ENCODE measurements around the gene NTNG1.

NTNG1 gene

DNA sequence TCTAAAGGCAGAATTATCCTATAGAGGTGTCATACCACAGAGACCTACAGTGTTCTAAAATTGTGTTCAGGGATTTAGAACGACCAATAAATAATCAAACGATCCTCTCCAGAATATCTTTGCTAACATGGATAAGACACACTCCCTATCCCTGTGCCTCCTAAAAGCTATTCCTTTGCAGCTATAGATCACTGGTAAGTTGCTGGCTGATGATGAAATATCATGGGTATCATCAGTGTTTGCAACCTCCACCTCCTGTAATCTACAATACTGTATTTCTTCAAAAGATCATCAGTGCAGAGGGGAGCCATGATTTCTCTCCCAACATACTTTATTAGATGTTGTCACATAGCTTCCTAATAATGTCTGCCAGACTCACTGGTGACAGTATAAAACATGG, 201.9 kb downstream of the NTNG1 start:
- no peaks in the 10 kb centered on the region for H3K36me3 ChIP-seq (ENCODE audit: control insufficient read depth in 1 of 2, insufficient read depth in 2 of 2, low read length in 2 of 2)
- no peaks in the 10 kb centered on the region for H3K4me1 ChIP-seq (ENCODE audit: control insufficient read depth in 1 of 2, insufficient read depth in 2 of 2, low read length in 2 of 2)
- H3K27ac ChIP-seq (ENCODE audit: low read length), result no peak overlapping the region
- no peaks in the 10 kb centered on the region for H3K9me3 ChIP-seq (ENCODE audit: control insufficient read depth in 1 of 2, low read length in 2 of 2)
- no peaks in the 10 kb centered on the region for H3K27me3 ChIP-seq (ENCODE audit: low read depth, low read length)
- no peak overlapping the region for H3K4me3 ChIP-seq (ENCODE audit: low read depth in 1 of 2, low read length in 2 of 2)

DNA sequence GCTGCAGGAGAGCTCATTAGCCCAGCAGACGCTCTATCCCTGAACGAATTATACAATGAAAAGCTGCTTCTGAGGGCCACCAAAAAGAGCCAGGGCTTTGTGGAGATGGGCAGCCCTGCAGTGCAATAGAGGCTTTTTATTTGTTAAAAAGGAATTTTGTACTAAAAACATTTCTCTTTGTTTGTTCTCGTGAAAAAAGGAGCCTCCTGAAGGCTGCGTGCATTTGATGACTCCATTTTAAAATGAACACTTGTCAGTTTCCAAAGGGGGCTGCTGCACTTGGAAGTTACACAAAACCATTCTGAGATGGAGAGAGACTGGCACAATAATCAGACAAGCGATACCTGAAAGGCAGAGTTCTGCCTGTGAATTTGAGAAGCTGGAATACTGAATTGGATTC, 202.8 kb downstream of the NTNG1 start:
- Histone ChIP-seq H3K27me3 (ENCODE audit: low read depth, low read length) (no peaks in the 10 kb centered on the region), H3K27ac (ENCODE audit: low read length) (no peak overlapping the region), H3K4me1 (ENCODE audit: control insufficient read depth in 1 of 2, insufficient read depth in 2 of 2, low read length in 2 of 2) (no peaks in the 10 kb centered on the region), H3K4me3 (ENCODE audit: low read depth in 1 of 2, low read length in 2 of 2) (no peak overlapping the region), H3K9me3 (ENCODE audit: control insufficient read depth in 1 of 2, low read length in 2 of 2) (no peaks in the 10 kb centered on the region), H3K36me3 (ENCODE audit: control insufficient read depth in 1 of 2, insufficient read depth in 2 of 2, low read length in 2 of 2) (no peaks in the 10 kb centered on the region)

DNA sequence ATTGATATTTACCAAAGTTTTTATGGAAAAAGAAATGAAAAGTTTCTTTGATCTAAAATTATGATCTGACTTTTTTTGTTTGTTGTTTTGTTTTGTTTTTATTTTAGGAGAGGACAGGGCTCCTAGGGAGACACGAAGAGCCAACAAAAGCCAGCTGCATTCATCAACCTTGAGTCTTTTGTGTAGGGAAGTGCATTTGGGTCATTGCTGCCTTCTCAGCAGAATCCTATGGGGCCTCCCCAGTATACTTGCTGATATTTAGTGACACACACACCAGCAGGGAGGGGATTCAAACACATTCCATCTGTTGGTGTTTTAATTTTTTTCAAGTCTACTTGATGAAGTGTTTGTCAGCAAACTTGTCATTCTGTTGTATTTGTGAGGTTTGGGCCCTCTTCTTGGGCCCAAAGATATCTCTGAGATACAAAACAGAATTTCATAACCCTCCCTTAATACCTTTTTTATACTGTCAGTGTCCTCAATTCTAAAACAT, 203.5 kb downstream of the NTNG1 start:
- Histone ChIP-seq H3K27me3 (ENCODE audit: low read depth, low read length) (no peaks in the 10 kb centered on the region), H3K9me3 (ENCODE audit: control insufficient read depth in 1 of 2, low read length in 2 of 2) (no peaks in the 10 kb centered on the region), H3K4me3 (ENCODE audit: low read depth in 1 of 2, low read length in 2 of 2) (no peak overlapping the region), H3K27ac (ENCODE audit: low read length) (no peak overlapping the region), H3K36me3 (ENCODE audit: control insufficient read depth in 1 of 2, insufficient read depth in 2 of 2, low read length in 2 of 2) (no peaks in the 10 kb centered on the region), H3K4me1 (ENCODE audit: control insufficient read depth in 1 of 2, insufficient read depth in 2 of 2, low read length in 2 of 2) (no peaks in the 10 kb centered on the region)

DNA sequence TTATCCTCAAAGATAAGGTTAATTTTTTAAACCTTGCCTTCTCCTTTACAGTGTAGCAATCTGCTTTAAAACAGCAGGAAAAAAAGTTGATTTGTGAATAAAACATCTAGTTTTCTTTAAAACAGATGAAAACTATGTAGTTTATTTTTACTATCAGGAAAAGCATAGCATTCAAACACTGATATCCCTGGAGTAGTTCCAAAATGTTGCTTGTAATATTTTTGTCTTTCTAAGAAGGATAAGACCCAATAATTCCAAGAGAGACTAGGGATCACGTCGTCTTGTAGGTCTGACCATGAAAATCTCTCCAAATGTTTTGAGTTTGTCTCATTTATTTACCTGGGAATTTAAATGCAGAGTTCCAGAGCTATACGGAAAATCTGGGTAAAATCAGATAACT, 204.0 kb downstream of the NTNG1 start:
- H3K27ac ChIP-seq (ENCODE audit: low read length), result no peak overlapping the region
- no peaks in the 10 kb centered on the region for H3K27me3 ChIP-seq (ENCODE audit: low read depth, low read length)
- no peak overlapping the region for H3K4me3 ChIP-seq (ENCODE audit: low read depth in 1 of 2, low read length in 2 of 2)
- H3K36me3 ChIP-seq (ENCODE audit: control insufficient read depth in 1 of 2, insufficient read depth in 2 of 2, low read length in 2 of 2), result no peaks in the 10 kb centered on the region
- H3K9me3 ChIP-seq (ENCODE audit: control insufficient read depth in 1 of 2, low read length in 2 of 2), result no peaks in the 10 kb centered on the region
- H3K4me1 ChIP-seq (ENCODE audit: control insufficient read depth in 1 of 2, insufficient read depth in 2 of 2, low read length in 2 of 2), result no peaks in the 10 kb centered on the region

DNA sequence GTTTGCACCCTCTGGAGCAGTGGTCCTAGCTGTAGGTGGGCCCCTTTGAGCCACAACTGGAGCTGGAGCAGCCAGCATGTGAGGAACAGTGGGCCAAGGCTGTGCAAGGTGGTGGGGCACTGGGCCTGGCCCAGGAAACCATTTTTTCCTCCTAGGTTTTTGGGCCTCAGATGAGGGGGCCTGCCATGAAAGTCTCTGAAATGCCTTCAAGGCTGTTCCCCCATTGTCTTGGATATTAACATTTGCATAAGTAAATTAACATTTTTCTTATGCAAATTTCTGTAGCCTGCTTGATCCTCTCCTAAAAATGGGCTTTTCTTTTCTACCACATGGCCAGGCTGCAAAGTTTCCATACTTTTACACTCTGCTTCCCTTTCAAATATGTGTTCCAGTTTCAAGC, 212.0 kb downstream of the NTNG1 start:
- Histone ChIP-seq H3K4me1 (ENCODE audit: control insufficient read depth in 1 of 2, insufficient read depth in 2 of 2, low read length in 2 of 2) (no peaks in the 10 kb centered on the region), H3K4me3 (ENCODE audit: low read depth in 1 of 2, low read length in 2 of 2) (no peak overlapping the region), H3K9me3 (ENCODE audit: control insufficient read depth in 1 of 2, low read length in 2 of 2) (no peaks in the 10 kb centered on the region), H3K27ac (ENCODE audit: low read length) (no peak overlapping the region), H3K36me3 (ENCODE audit: control insufficient read depth in 1 of 2, insufficient read depth in 2 of 2, low read length in 2 of 2) (no peaks in the 10 kb centered on the region), H3K27me3 (ENCODE audit: low read depth, low read length) (no peaks in the 10 kb centered on the region)

DNA sequence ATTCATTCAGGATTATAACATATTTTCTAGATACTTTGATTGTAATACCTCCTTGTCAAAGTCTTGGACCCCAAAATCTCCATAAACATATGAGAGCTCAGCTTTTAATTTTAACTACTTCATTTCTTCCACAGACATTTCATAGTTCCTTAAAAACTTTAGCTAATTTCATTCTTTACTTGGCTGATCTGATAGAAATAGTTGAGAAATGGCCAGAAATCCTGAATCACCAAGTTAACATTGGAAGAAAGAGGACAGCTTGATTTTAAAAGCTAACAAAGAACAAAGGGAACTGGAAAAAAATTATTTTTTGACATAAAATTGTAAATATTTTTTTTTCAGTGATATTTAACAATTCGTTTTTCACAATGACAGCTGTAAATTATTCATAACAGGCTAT, 216.5 kb downstream of the NTNG1 start:
- H3K27ac ChIP-seq (ENCODE audit: low read length), result no peak overlapping the region
- H3K9me3 ChIP-seq (ENCODE audit: control insufficient read depth in 1 of 2, low read length in 2 of 2), result no peaks in the 10 kb centered on the region
- H3K27me3 ChIP-seq (ENCODE audit: low read depth, low read length), result no peaks in the 10 kb centered on the region
- no peaks in the 10 kb centered on the region for H3K36me3 ChIP-seq (ENCODE audit: control insufficient read depth in 1 of 2, insufficient read depth in 2 of 2, low read length in 2 of 2)
- no peak overlapping the region for H3K4me3 ChIP-seq (ENCODE audit: low read depth in 1 of 2, low read length in 2 of 2)
- no peaks in the 10 kb centered on the region for H3K4me1 ChIP-seq (ENCODE audit: control insufficient read depth in 1 of 2, insufficient read depth in 2 of 2, low read length in 2 of 2)

DNA sequence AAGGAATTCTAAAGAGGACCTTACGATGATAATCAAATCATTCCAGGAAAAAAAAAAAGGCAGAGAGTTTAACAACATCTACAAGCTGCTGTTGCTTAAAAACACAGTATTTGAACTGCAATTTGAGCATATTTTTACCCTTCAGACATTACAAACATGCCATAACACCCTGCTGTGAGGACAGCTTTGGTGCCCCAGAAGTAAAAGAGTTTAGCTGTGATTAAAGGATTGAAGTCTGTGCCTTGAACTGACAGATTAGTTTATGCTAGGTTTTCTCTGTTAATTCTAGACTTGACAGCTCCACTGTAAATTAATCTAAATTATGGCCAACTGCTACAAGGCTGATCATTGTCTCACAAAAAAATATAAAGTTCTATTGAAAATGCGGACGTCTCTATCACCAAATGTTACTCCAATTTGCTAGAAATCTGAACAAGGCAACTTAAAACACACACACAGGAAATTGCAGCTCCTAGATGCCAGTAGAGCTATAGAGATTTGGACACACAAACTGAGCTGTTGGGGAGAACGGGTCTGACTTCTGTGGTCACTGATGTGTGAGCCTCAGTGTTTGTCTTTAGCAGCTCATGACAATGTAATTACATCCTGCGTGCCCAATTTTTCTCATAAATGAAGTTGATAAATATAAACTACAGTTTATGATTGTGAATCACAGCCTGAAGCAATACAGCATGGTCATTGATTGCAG, 217.9 kb downstream of the NTNG1 start:
- Histone ChIP-seq H3K4me3 (ENCODE audit: low read depth in 1 of 2, low read length in 2 of 2) (no peak overlapping the region), H3K9me3 (ENCODE audit: control insufficient read depth in 1 of 2, low read length in 2 of 2) (no peaks in the 10 kb centered on the region), H3K27me3 (ENCODE audit: low read depth, low read length) (no peaks in the 10 kb centered on the region), H3K4me1 (ENCODE audit: control insufficient read depth in 1 of 2, insufficient read depth in 2 of 2, low read length in 2 of 2) (no peaks in the 10 kb centered on the region), H3K27ac (ENCODE audit: low read length) (no peak overlapping the region), H3K36me3 (ENCODE audit: control insufficient read depth in 1 of 2, insufficient read depth in 2 of 2, low read length in 2 of 2) (no peaks in the 10 kb centered on the region)

DNA sequence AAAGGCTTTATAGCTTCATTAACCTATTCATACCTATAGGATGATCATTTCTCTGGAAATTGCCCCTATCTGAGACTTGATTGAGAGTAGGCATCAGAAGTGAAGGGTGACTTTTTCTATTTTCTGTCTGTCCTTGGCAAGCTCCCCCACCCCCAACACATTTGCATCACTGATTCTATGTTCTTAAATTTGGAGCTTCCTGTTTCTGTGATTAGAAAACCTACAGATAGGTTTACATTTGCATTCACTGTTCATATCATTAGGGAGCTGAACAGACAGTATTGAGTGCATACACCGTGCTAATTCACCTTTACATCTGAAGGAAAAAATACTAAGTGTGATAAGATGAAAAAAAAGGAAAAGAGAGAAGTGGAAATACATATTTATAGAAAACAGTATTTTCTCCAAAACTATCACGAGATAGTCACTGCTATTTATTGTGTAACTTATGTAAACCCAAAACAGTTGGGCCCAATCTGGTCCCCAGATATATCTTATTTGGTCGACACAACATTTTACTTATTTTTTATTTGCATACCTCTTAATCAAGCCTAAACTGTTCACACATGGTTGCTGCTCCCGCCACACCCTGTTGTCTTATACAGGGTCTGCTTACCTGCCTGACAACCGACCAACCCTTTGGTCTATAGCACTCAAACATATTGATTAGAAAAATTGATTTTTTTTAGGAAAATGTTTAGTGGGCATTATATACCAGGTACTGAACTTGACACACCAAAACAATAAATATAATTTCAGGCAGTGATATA, 218.8 kb downstream of the NTNG1 start:
- H3K4me3 ChIP-seq (ENCODE audit: low read depth in 1 of 2, low read length in 2 of 2), result no peak overlapping the region
- H3K36me3 ChIP-seq (ENCODE audit: control insufficient read depth in 1 of 2, insufficient read depth in 2 of 2, low read length in 2 of 2), result no peaks in the 10 kb centered on the region
- H3K27me3 ChIP-seq (ENCODE audit: low read depth, low read length), result no peaks in the 10 kb centered on the region
- no peaks in the 10 kb centered on the region for H3K9me3 ChIP-seq (ENCODE audit: control insufficient read depth in 1 of 2, low read length in 2 of 2)
- H3K4me1 ChIP-seq (ENCODE audit: control insufficient read depth in 1 of 2, insufficient read depth in 2 of 2, low read length in 2 of 2), result no peaks in the 10 kb centered on the region
- no peak overlapping the region for H3K27ac ChIP-seq (ENCODE audit: low read length)

DNA sequence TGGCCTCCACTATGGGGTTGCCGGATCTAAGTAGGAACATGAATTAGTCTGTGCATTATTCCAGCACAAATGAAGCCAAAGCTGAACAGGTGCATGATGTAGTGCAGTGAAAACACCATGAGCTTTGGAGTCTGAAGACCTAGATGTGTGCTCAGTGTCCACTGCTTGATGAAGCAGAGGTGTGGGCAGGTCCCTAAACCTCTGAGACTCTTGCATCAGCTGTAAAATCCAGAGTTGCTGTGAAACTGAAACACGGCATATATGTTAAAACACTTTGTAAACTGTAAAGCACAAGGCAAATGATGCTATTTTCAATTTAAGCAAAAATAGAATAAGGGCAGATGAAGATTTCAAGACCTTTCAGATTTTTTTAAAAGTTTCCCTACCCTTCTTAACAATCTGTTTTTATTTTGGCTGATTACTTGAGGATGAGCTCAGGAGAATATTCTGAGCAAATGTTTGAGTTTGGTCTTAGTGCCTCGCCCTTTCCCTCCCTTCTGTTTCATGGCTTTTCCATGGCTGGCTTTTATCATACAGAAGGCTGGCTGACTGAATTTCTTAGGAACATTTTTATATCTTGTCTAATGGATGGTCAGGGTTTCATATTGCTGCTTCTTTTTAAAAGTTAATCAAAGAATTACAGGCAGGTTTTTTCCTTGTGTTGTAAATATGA, 221.8 kb downstream of the NTNG1 start:
- Histone ChIP-seq H3K27ac (ENCODE audit: low read length) (no peak overlapping the region), H3K27me3 (ENCODE audit: low read depth, low read length) (no peaks in the 10 kb centered on the region), H3K4me3 (ENCODE audit: low read depth in 1 of 2, low read length in 2 of 2) (no peak overlapping the region), H3K4me1 (ENCODE audit: control insufficient read depth in 1 of 2, insufficient read depth in 2 of 2, low read length in 2 of 2) (no peaks in the 10 kb centered on the region), H3K9me3 (ENCODE audit: control insufficient read depth in 1 of 2, low read length in 2 of 2) (no peaks in the 10 kb centered on the region), H3K36me3 (ENCODE audit: control insufficient read depth in 1 of 2, insufficient read depth in 2 of 2, low read length in 2 of 2) (no peaks in the 10 kb centered on the region)

DNA sequence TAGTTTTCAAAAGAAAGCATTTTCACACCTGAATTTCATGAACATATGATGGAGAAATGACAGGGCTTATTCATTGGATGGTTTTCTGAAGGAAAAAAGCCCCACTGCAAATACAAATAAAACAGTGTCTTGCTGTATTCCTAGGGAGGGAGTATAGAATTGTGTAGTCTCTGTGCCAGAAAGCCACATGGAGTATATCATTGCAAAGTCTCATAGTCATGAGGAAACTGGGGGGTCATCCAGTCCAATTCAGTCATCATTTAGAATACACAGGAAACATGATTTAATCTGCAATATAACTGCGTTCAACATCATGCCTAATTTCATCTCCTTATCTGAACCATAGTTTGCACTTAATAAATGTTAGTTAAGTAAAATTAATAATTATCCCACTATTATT, 222.3 kb downstream of the NTNG1 start:
- H3K27me3 ChIP-seq (ENCODE audit: low read depth, low read length), result no peaks in the 10 kb centered on the region
- H3K27ac ChIP-seq (ENCODE audit: low read length), result no peak overlapping the region
- H3K4me3 ChIP-seq (ENCODE audit: low read depth in 1 of 2, low read length in 2 of 2), result no peak overlapping the region
- H3K9me3 ChIP-seq (ENCODE audit: control insufficient read depth in 1 of 2, low read length in 2 of 2), result no peaks in the 10 kb centered on the region
- H3K36me3 ChIP-seq (ENCODE audit: control insufficient read depth in 1 of 2, insufficient read depth in 2 of 2, low read length in 2 of 2), result no peaks in the 10 kb centered on the region
- no peaks in the 10 kb centered on the region for H3K4me1 ChIP-seq (ENCODE audit: control insufficient read depth in 1 of 2, insufficient read depth in 2 of 2, low read length in 2 of 2)

DNA sequence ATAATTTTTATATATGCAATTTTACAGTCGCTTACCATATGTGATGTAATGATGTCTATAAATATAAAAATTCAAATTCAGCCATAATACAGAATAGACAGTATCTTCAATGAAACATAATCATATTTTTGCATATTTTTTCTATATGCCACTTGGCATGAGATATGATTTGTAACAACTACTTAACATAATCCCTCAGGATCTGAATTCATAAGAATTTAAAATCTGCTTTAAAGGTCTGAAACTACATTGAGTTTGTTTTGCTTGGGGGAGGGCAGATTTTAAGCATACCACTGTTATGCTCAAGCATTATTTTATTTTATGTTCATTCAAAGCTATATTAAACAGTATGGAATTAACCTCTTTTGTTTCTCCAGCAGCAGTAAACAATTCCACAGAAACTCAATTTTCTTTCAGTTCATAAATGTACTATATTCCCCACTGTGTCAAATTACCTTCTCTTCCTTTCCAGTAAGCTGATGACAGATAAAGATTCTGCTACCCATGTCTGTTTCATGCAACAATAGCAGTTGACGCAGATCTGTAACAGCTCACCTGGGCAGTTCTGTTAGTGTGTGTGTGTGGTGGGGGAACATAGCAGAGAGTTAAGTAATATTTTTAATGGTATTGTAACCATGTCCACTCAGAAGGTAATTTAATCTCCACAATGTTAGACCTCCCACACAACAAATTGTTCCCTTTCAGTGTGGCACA, 224.8 kb downstream of the NTNG1 start:
- Histone ChIP-seq H3K27me3 (ENCODE audit: low read depth, low read length) (no peaks in the 10 kb centered on the region), H3K36me3 (ENCODE audit: control insufficient read depth in 1 of 2, insufficient read depth in 2 of 2, low read length in 2 of 2) (no peaks in the 10 kb centered on the region), H3K9me3 (ENCODE audit: control insufficient read depth in 1 of 2, low read length in 2 of 2) (no peaks in the 10 kb centered on the region), H3K4me1 (ENCODE audit: control insufficient read depth in 1 of 2, insufficient read depth in 2 of 2, low read length in 2 of 2) (no peaks in the 10 kb centered on the region), H3K27ac (ENCODE audit: low read length) (no peak overlapping the region), H3K4me3 (ENCODE audit: low read depth in 1 of 2, low read length in 2 of 2) (no peak overlapping the region)
